Lower leg skin (tissue), 3 donors: Measurements from ENCODE around the gene GGA2.

Source experiments
- POLR2A ChIP-seq, 2 donors: fragments of 450-650 bp; IDR thresholded peaks; one replicate each; pipeline ENCODE4 v1.6.1; 2016 to 2017; ENCODE audit warnings: antibody characterized with exemption in 2 of 2, mild to moderate bottlenecking in 1 of 2, moderate library complexity in 1 of 2
- TF ChIP-seq, protein P1 (sequence below), 3 donors: fragments of 450-650 bp; IDR thresholded peaks; one replicate each; pipeline ENCODE4 v1.5.1; 2016; ENCODE audit warnings: antibody characterized with exemption in 3 of 3, mild to moderate bottlenecking in 3 of 3, moderate library complexity in 2 of 3

DNA sequence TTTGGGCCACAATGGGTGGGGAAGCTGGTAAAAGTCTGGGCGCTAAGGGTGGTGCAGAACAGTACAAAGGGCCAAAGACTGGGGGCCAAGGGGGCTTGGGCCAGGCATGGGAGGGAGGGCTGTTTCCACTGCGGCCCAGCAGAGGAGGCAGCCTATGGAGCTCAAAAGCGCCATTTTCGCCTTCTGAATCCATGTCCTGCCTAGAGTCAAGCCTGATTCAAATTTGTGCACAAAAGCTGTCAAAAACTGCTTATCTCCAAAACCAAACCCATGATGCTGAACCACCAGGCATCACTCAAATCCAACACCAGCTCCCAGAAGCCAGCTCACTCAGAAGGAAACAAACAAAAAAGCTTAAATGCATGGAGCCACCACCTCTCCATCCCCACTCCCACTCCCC is 73.3 kb downstream of the GGA2 start:
- TF ChIP-seq, protein P1, sequence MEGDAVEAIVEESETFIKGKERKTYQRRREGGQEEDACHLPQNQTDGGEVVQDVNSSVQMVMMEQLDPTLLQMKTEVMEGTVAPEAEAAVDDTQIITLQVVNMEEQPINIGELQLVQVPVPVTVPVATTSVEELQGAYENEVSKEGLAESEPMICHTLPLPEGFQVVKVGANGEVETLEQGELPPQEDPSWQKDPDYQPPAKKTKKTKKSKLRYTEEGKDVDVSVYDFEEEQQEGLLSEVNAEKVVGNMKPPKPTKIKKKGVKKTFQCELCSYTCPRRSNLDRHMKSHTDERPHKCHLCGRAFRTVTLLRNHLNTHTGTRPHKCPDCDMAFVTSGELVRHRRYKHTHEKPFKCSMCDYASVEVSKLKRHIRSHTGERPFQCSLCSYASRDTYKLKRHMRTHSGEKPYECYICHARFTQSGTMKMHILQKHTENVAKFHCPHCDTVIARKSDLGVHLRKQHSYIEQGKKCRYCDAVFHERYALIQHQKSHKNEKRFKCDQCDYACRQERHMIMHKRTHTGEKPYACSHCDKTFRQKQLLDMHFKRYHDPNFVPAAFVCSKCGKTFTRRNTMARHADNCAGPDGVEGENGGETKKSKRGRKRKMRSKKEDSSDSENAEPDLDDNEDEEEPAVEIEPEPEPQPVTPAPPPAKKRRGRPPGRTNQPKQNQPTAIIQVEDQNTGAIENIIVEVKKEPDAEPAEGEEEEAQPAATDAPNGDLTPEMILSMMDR (IDR thresholded peaks at IDR 0.05) = no peak
- TF ChIP-seq POLR2A (IDR thresholded peaks at IDR 0.05) = no peak
